Left colon (tissue), 2 donors: Measurements from ENCODE around the gene LHX2. TPM values are rescaled to one million over a fixed set of nuclear protein-coding genes. Genes with fewer than 3 reads are reported as not detected.
"Not testable (repeated sequence)": the region's sequence is repeated elsewhere in the genome, so short reads cannot be mapped to it uniquely, and the experiment has no call there.

ENCODE experiments used
- ATAC-seq: fragments of 200-7000 bp; cut with Tn5 transposase; one replicate; pipeline ENCODE4 v1.9.1; 2020; ENCODE audit warnings: mild to moderate bottlenecking, moderate library complexity
- DNase-seq, 2 donors: peaks; one replicate each; pipeline ENCODE4 v3.0.0-alpha.2; 2020
- intact Hi-C, 2 donors: fragments of 100-400 bp; cut with DNase I in 1 of 2; cut with micrococcal nuclease in 1 of 2; formaldehyde crosslinking; loops; one replicate each; pipeline versions ENCODE4 v1.11.2 to v1.14.0; 2022; cut with DNase I, micrococcal nuclease
- long read RNA-seq: library from polyadenylated mRNA; unstranded; transcript quantifications from one replicate; pipeline ENCODE4 v2.0.0, GENCODE V29; 2021
- total RNA-seq, 2 donors: library from RNA; stranded (reverse); fragmentation: NEBNext Ultra II Directional; extraction: Animal tissue kit (Norgen Biotek cat#: 25700); gene quantifications; one replicate each; pipeline ENCODE4 v1.2.1, GENCODE V29; 2021
- donor health status: DM: no; HTN: no; CAD: no.
- donor health status: DM: yes; HTN: yes; CAD: no.

LHX2 gene
- total RNA-seq: not detected
- long read RNA-seq: 0 reads

- intact Hi-C loops: no loop called here
- DNase-seq: peak; percentile 39 to 60
Observed at GRCh38 chr9:124011460-124012301, at the start of gene LHX2. Gene LHX2, plus strand, starts transcription at chr9:124011768. Its CDS starts 581 bp downstream, at chr9:124012349.

GRCh38 chr9:123964761-123965160, 46.8 kb upstream of the LHX2 start:
- ATAC-seq (no peak), DNase-seq (no peak)
- intact Hi-C loops: no loop called here

More at GRCh38 chr9:124011460-124012301, at the start of gene LHX2:
- ATAC-seq: peak; percentile 78

- intact Hi-C loops: no loop called here
- peak; percentile 67 for ATAC-seq
- no peak for DNase-seq
Observed at GRCh38 chr9:123965801-123966686, 45.5 kb upstream of the LHX2 start.

- intact Hi-C loops: no loop called here
- DNase-seq (no peak), ATAC-seq (no peak)
Observed at GRCh38 chr9:123967323-123967722, 44.2 kb upstream of the LHX2 start.

GRCh38 chr9:123972618-123973017, 39.0 kb upstream of the LHX2 start:
- ATAC-seq (no peak), DNase-seq (no peak)
- intact Hi-C loops: no loop called here

- ATAC-seq (no peak), DNase-seq (no peak)
- intact Hi-C loops: no loop called here
Observed at GRCh38 chr9:123973590-123974223, 37.9 kb upstream of the LHX2 start.

- intact Hi-C loops: no loop called here
- DNase-seq (no peak), ATAC-seq (no peak)
Observed at GRCh38 chr9:123974471-123974870, 37.1 kb upstream of the LHX2 start.

GRCh38 chr9:123975871-123976270, 35.7 kb upstream of the LHX2 start:
- ATAC-seq (no peak), DNase-seq (no peak)
- intact Hi-C loops: no loop called here

GRCh38 chr9:123976579-123976978, 35.0 kb upstream of the LHX2 start:
- ATAC-seq, intact Hi-C loops, DNase-seq: not testable (repeated sequence)

GRCh38 chr9:123978981-123979380, 32.6 kb upstream of the LHX2 start:
- ATAC-seq: no peak
- DNase-seq: no peak
- intact Hi-C loops: no loop called here

GRCh38 chr9:123982535-123982934, 29.0 kb upstream of the LHX2 start:
- DNase-seq (no peak), ATAC-seq (no peak)
- intact Hi-C loops: no loop called here

- intact Hi-C loops: no loop called here
- ATAC-seq (no peak), DNase-seq (no peak)
Observed at GRCh38 chr9:123983047-123983446, 28.5 kb upstream of the LHX2 start.

- no peak for DNase-seq
- no peak for ATAC-seq
- intact Hi-C loops: no loop called here
Observed at GRCh38 chr9:123984802-123985201, 26.8 kb upstream of the LHX2 start.

GRCh38 chr9:123985869-123986268, 25.7 kb upstream of the LHX2 start:
- DNase-seq: no peak
- intact Hi-C loops: no loop called here
- ATAC-seq: no peak

- ATAC-seq (no peak), DNase-seq (no peak)
- intact Hi-C loops: no loop called here
Observed at GRCh38 chr9:123990427-123990826, 21.1 kb upstream of the LHX2 start.

GRCh38 chr9:123992679-123993078, 18.9 kb upstream of the LHX2 start:
- DNase-seq, ATAC-seq, intact Hi-C loops: not testable (repeated sequence)

- intact Hi-C loops: no loop called here
- ATAC-seq (no peak), DNase-seq (no peak)
Observed at GRCh38 chr9:123996731-123997421, 14.7 kb upstream of the LHX2 start.

GRCh38 chr9:123997665-123998277, 13.8 kb upstream of the LHX2 start:
- DNase-seq (peak; percentile 50 to 63), ATAC-seq (peak; percentile 71)
- intact Hi-C loops: no loop called here
